HG02970 (cell line): Measurements from ENCODE around the gene COL23A1.
"Not testable (repeated sequence)": the region's sequence is repeated elsewhere in the genome, so short reads cannot be mapped to it uniquely, and the experiment has no call there.

Experiments used
- ATAC-seq: cut with Tn5 transposase; IDR thresholded peaks from one replicate; pipeline ENCODE4 v1.9.1; 2021; ENCODE audit warnings: mild to moderate bottlenecking, moderate library complexity, moderate number of reproducible peaks; ENCODE audit not compliant: unreplicated experiment, low FRiP score

Gene COL23A1

GRCh38 chr5:178486878-178487512 lies 103.2 kb downstream of the COL23A1 start:
- not testable (repeated sequence) for ATAC-seq

- no peak for ATAC-seq
Measured at GRCh38 chr5:178486239-178486641, 104.0 kb downstream of the COL23A1 start.

- ATAC-seq = no peak
Measured at GRCh38 chr5:178483620-178484019, 106.6 kb downstream of the COL23A1 start.

GRCh38 chr5:178479261-178479660 lies 110.9 kb downstream of the COL23A1 start:
- ATAC-seq = no peak

- no peak for ATAC-seq
Measured at GRCh38 chr5:178478370-178478769, 111.8 kb downstream of the COL23A1 start.

- ATAC-seq = no peak
Measured at GRCh38 chr5:178477802-178478201, 112.4 kb downstream of the COL23A1 start.

- ATAC-seq = no peak
Measured at GRCh38 chr5:178476972-178477754, 113.0 kb downstream of the COL23A1 start.

GRCh38 chr5:178476531-178476930 lies 113.7 kb downstream of the COL23A1 start:
- ATAC-seq = no peak

GRCh38 chr5:178475422-178475821 lies 114.8 kb downstream of the COL23A1 start:
- ATAC-seq = no peak

- no peak for ATAC-seq
Measured at GRCh38 chr5:178474562-178475184, 115.5 kb downstream of the COL23A1 start.

- ATAC-seq = no peak
Measured at GRCh38 chr5:178473854-178474253, 116.3 kb downstream of the COL23A1 start.

GRCh38 chr5:178472138-178472537 lies 118.1 kb downstream of the COL23A1 start:
- no peak for ATAC-seq

GRCh38 chr5:178471711-178472110 lies 118.5 kb downstream of the COL23A1 start:
- no peak for ATAC-seq

GRCh38 chr5:178470760-178471025 lies 119.5 kb downstream of the COL23A1 start:
- no peak for ATAC-seq

GRCh38 chr5:178469975-178470759 lies 120.0 kb downstream of the COL23A1 start:
- ATAC-seq = no peak

GRCh38 chr5:178469011-178469974 lies 120.9 kb downstream of the COL23A1 start:
- no peak for ATAC-seq

- no peak for ATAC-seq
Measured at GRCh38 chr5:178468196-178468685, 122.0 kb downstream of the COL23A1 start.

- ATAC-seq = no peak
Measured at GRCh38 chr5:178467568-178468195, 122.5 kb downstream of the COL23A1 start.

- ATAC-seq = no peak
Measured at GRCh38 chr5:178467205-178467567, 123.0 kb downstream of the COL23A1 start.
